ENCODE measurements around the gene TMPRSS7.

- TF ChIP-seq EZH2 (IDR thresholded peaks at IDR 0.05), result no peak
- TF ChIP-seq POLR2AphosphoS5 (IDR thresholded peaks at IDR 0.05; ENCODE audit: borderline replicate concordance, low read depth, low read length), result no peak
- TF ChIP-seq FOXP2 (optimal IDR thresholded peaks at IDR 0.05; ENCODE audit: control extremely low read depth, extremely low read length, insufficient read depth), result no peak
Measured at GRCh38 chr3:112093180-112093522, 58.6 kb downstream of the TMPRSS7 start.
